Activated T-cell treated with anti-CD3 and anti-CD28 coated beads, Interleukin-2, amount 50 U/mL, for 72 hours (primary cell): ENCODE results near the gene KIRREL3. TPM values are rescaled to one million over a fixed set of nuclear protein-coding genes. Genes with fewer than 3 reads are reported as not detected.

Experiments
- ATAC-seq, 2 donors: fragments of 150-1000 bp; cut with Tn5 transposase; replicated peaks in 1 of 2; 2 replicates each; pipeline ENCODE4 v1.10.0; 2021; ENCODE audit warnings: moderate library complexity in 2 of 2, mild to moderate bottlenecking in 1 of 2
- DNase-seq, 2 donors: peaks; one replicate each; pipeline ENCODE4 v3.0.0; 2021 to 2022; ENCODE audit warnings: mixed read lengths in 1 of 2
- H3K27ac Mint-ChIP-seq: one replicate; pipeline ENCODE4 v1.8.0; 2022; ENCODE audit warnings: mild to moderate bottlenecking, moderate library complexity, mixed read lengths
- H3K27me3 Mint-ChIP-seq: one replicate; pipeline ENCODE4 v1.8.0; 2022; ENCODE audit warnings: low read depth, mixed read lengths
- H3K36me3 Mint-ChIP-seq, 2 donors: one replicate each; pipeline ENCODE4 v1.8.0; 2022; ENCODE audit warnings: mixed read lengths in 2 of 2, mild to moderate bottlenecking in 1 of 2; ENCODE audit not compliant: insufficient read depth in 2 of 2
- H3K4me1 Mint-ChIP-seq: one replicate; pipeline ENCODE4 v1.8.0; 2022; ENCODE audit warnings: low read depth, mixed read lengths
- H3K4me3 Mint-ChIP-seq, 2 donors: one replicate each; pipeline ENCODE4 v1.8.0; 2022; ENCODE audit warnings: mild to moderate bottlenecking in 2 of 2, mixed read lengths in 2 of 2, moderate library complexity in 2 of 2
- H3K9me3 Mint-ChIP-seq, 2 donors: one replicate each; pipeline ENCODE4 v1.8.0; 2022; ENCODE audit warnings: mixed read lengths in 2 of 2
- total RNA-seq, 2 donors: library from RNA; stranded (reverse); gene quantifications; one replicate each; pipeline ENCODE4 v1.2.3, GENCODE V29; 2022

KIRREL3 gene
- total RNA-seq, 2 donors from 2014 or later, result not detected

DNA sequence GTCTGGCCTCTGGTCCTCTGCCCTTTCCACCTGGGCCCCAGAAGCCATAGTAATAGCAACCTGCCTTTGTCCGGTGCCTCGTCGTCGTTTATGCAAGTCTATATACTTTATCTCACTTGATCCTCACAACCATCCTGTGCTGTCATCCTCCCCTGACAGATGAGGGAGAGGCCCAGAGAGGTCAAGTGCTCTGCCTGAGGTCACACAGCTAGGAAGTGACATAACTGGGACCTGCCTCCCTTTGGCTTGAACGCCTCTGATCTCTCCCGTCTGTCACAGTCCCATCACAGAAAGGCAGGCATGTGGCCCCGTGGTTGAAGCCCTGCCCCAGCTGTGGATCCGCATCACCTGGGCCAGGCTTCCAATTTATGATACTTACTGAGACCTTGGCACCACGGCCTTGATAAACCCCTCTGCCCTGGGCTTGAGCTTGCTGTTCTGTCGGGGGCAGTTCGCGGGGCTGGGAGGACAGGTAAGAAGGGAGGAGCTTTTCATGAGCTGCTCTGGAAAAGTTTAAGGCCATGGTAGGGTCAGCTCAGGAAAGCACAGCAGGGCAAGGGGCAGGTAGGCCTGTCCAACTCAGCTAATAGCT is 398.1 kb downstream of the KIRREL3 start:
- H3K27me3 Mint-ChIP-seq, result peaks cover 20% of the 10 kb centered on the region
- H3K4me3 Mint-ChIP-seq, result no peak overlapping the region
- no peaks in the 10 kb centered on the region for H3K4me1 Mint-ChIP-seq
- no peaks in the 10 kb centered on the region for H3K36me3 Mint-ChIP-seq
- H3K27ac Mint-ChIP-seq, result no peak overlapping the region
- no peak for ATAC-seq
- H3K9me3 Mint-ChIP-seq, result peaks cover 0 to 3% of the 10 kb centered on the region in 2 donors
- DNase-seq, result no peak

DNA sequence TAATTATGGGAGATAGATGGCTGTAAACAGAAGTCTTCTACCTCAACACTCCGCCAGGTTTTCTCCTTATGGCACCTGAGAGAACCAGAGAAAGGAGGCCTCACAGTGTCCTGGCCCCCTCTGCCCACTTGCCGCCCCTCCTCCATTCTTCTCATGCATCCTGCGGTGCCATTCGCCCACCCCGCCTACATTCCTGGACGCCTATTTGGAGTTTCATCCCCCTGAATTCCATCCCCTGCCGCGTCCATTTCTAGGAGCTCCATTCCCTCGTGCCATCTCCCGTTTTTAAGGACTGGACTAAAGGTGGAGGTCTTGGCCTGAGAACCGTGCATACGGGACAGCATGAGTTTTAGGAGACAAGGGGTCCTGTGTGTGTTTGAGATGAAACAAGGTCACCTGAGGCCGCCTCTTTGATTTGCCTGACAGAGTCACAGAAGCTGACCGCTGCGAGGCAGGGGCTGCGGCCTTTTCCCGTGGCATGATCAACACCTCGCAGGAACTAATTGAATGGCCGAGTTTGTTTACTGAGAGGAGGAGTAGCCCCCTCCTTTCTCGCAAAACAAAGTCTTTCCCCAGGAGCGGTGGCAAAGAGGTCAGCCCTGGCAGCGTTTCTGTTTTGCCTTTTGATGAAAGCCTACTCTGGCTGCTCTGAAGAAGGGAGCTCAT is 398.9 kb downstream of the KIRREL3 start:
- Mint-ChIP-seq H3K36me3 (no peaks in the 10 kb centered on the region), H3K4me1 (no peaks in the 10 kb centered on the region), H3K27me3 (peaks cover 20% of the 10 kb centered on the region), H3K9me3 (peaks cover 0 to 3% of the 10 kb centered on the region in 2 donors), H3K27ac (no peak overlapping the region), H3K4me3 (no peak overlapping the region)
- ATAC-seq (no peak), DNase-seq (no peak)

DNA sequence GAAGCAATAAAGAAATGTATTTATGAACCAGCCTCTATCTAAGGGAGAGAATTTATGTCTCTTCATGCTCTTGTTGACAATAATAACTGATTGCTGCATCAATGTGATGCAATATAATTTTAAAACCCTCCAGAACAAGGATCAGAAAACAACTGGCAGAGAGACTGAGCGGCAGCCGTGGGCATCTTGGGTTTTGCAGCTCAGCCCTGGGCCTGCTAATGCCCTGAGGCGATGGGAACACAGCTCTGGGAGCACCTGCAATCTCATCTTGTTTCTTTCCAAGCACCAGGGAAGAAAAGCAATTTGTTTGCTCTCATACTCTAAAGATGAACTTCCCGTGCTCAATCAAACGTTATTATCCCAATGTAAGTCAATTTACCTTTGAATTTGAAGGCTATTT is 399.4 kb downstream of the KIRREL3 start:
- ATAC-seq (no peak), DNase-seq (no peak)
- no peak overlapping the region for H3K4me3 Mint-ChIP-seq
- no peak overlapping the region for H3K27ac Mint-ChIP-seq
- H3K27me3 Mint-ChIP-seq, result peaks cover 20% of the 10 kb centered on the region
- H3K9me3 Mint-ChIP-seq, result peaks cover 0 to 3% of the 10 kb centered on the region in 2 donors
- H3K4me1 Mint-ChIP-seq, result no peaks in the 10 kb centered on the region
- H3K36me3 Mint-ChIP-seq, result no peaks in the 10 kb centered on the region

DNA sequence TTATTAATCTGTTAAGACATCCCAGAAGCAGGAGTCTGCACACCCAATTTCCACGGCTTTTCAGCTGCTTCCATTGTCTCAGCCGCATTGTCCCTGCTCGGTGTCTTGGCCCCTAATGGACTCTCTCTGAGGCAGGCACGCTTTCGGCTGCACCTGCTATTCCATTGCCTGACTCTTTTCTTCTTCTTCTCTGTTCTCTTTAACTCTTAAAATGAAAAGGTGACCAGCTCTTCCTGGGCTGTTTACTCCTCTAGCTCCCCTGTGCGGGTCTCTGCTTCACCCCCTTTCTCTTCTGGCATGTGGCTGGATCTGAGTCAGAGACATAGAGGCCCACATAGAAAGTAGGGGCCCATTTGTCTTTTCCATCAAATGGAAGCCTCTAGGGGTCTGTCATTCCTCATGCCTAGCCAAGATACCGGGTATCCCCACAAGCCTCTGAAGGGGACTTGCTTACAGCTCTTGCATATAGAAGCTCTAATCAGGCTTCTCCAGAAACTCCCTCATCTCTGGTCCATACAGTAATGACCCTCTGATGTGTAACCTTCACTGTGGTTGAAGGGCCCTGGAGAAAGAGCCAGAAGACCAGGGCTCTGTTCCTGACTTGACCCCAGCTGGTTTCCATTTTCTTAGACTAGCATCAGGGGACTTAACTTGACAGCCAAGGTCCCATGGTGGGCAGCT is 401.2 kb downstream of the KIRREL3 start:
- Mint-ChIP-seq H3K27ac (no peak overlapping the region), H3K9me3 (peaks cover 0 to 3% of the 10 kb centered on the region in 2 donors), H3K4me3 (no peak overlapping the region), H3K36me3 (no peaks in the 10 kb centered on the region), H3K4me1 (no peaks in the 10 kb centered on the region), H3K27me3 (peaks cover 20% of the 10 kb centered on the region)
- DNase-seq (no peak), ATAC-seq (no peak)

DNA sequence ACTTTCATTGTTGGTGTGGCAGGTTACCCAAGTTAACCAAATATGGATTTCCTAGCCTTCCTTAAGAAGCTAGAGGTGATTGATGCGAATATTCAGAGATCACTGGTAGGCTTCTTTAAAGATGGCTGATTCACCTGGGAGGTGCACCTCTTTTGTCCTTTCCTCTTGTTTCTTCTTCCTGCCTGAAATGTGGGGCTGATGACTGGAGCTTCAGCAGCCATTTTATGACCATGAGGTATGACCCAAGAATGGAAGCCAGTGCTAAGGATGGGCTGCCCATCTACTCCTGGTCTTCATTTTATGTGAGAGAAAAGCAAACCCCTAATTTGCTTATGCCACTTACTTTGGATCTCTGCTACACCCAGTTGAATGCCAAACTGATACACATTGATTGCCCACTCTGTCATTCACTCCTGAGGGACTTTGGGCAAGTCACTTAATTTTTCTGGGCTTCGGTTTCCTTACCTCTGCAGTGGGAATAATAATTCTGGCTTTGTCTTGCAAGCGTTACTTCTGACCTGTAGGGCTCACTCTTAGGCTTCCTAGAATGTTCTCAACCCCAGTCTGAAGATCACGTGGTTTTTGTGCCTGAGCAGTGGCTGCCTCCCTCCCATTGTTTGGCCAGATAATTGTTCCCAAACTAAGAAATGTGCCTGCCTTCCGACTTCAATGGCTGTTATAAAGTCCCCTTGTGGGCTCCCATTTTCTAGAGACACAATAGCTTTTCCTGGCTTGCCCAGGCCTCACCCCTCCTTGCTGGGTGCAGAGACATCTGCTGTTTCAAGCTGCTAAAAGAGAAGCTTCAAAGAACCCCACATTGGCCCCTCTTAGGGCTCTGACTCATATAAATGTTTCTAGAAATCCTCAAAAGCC is 402.0 kb downstream of the KIRREL3 start:
- Mint-ChIP-seq H3K27ac (no peak overlapping the region), H3K9me3 (peaks cover 0 to 3% of the 10 kb centered on the region in 2 donors), H3K4me1 (no peaks in the 10 kb centered on the region), H3K27me3 (peaks cover 13% of the 10 kb centered on the region), H3K4me3 (no peak overlapping the region), H3K36me3 (no peaks in the 10 kb centered on the region)
- ATAC-seq (no peak), DNase-seq (no peak)

DNA sequence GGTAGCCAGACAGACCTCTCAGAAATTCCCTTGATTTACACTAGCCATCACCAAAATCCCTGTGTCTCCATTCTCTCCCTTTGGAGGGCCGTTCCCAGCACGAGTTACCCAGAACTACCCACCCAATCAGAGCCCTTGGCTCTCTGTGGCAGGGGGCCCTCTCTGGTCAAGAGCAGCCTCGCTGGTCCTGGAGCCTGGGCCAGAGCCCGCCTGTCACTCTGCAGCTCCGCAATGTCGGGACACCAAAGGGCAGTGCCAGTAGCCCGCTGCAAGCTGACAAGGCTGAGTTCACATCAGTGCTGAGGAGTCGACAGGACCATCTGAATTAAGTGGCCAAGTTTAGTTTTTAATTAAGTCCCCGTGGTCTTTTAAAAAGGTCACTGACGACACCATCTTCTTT is 403.5 kb downstream of the KIRREL3 start:
- Mint-ChIP-seq H3K9me3 (peaks cover 0 to 3% of the 10 kb centered on the region in 2 donors), H3K4me3 (no peak overlapping the region), H3K27ac (no peak overlapping the region), H3K4me1 (no peaks in the 10 kb centered on the region), H3K36me3 (no peaks in the 10 kb centered on the region), H3K27me3 (peaks cover 13% of the 10 kb centered on the region)
- DNase-seq (no peak), ATAC-seq (no peak)

DNA sequence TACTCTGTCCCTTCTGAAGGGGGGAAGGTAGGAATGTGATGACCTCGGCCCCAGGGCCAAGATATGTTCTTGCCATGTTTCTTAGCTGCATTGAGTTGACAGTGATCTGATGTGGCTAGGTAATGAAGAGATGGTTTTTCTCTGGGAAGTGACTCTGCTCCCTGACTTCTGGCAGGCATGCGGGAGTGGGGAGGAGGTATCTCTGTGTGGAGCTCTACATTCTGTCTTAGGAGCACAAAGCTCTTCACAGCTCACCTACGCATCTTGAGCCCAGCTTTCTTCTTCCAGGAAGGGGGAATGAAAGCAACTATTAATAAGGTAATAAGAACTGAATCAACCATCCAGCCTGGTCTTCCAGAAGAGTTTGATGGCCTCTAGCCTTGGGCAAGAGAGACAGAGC is 404.1 kb downstream of the KIRREL3 start:
- Mint-ChIP-seq H3K4me1 (no peaks in the 10 kb centered on the region), H3K36me3 (no peaks in the 10 kb centered on the region), H3K9me3 (peaks cover 0 to 3% of the 10 kb centered on the region in 2 donors), H3K27me3 (peaks cover 10% of the 10 kb centered on the region), H3K4me3 (no peak overlapping the region), H3K27ac (no peak overlapping the region)
- ATAC-seq (no peak), DNase-seq (no peak)

DNA sequence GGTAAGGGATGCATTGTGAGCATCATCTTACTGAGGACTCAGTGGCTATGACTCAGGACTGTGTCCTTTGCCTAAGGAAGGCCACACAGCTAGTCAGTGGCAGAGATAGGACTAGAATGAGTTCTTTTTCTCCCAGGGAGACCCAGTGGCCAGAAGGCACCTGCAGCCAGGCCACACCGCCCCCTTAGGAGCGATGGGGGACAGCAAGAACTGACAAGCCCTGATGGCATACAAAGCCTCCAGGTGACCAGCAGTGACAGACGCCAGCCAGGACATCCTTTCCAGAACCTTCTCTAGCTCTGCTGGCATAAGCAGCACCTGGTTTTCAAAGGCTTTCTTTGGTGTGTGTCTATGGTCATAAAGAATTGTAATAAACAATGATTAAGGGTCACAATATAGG is 405.0 kb downstream of the KIRREL3 start:
- DNase-seq, result no peak
- ATAC-seq, result no peak
- Mint-ChIP-seq H3K36me3 (no peaks in the 10 kb centered on the region), H3K9me3 (peaks cover 0 to 3% of the 10 kb centered on the region in 2 donors), H3K27me3 (peaks cover 1% of the 10 kb centered on the region), H3K4me3 (no peak overlapping the region), H3K27ac (no peak overlapping the region), H3K4me1 (no peaks in the 10 kb centered on the region)

DNA sequence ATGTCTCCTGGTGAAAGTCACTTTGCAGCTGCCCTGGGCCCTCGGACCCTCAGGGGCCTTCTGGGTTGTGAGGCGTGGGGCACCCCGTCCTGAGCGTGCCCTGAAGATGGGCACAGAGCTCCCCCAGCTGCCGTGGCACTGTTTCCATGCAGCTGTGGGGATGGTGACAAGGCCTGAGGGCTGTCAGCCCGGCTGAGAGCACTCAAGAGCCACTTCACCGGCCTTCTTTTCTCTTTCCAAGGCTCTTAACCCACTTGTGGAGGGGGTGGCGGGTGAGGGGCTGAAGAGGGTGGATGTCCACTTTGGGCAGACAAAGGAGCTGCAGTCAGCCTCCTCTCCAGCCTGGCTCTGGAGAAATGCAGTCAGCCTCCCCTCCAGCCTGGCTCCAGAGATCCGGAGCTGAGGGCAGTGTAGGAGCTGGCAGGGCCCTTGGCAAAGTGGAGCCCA is 405.6 kb downstream of the KIRREL3 start:
- peaks cover 0 to 3% of the 10 kb centered on the region in 2 donors for H3K9me3 Mint-ChIP-seq
- no peak overlapping the region for H3K27ac Mint-ChIP-seq
- H3K4me3 Mint-ChIP-seq, result no peak overlapping the region
- DNase-seq (no peak), ATAC-seq (no peak)
- H3K4me1 Mint-ChIP-seq, result no peaks in the 10 kb centered on the region
- H3K27me3 Mint-ChIP-seq, result no peaks in the 10 kb centered on the region
- H3K36me3 Mint-ChIP-seq, result no peaks in the 10 kb centered on the region

DNA sequence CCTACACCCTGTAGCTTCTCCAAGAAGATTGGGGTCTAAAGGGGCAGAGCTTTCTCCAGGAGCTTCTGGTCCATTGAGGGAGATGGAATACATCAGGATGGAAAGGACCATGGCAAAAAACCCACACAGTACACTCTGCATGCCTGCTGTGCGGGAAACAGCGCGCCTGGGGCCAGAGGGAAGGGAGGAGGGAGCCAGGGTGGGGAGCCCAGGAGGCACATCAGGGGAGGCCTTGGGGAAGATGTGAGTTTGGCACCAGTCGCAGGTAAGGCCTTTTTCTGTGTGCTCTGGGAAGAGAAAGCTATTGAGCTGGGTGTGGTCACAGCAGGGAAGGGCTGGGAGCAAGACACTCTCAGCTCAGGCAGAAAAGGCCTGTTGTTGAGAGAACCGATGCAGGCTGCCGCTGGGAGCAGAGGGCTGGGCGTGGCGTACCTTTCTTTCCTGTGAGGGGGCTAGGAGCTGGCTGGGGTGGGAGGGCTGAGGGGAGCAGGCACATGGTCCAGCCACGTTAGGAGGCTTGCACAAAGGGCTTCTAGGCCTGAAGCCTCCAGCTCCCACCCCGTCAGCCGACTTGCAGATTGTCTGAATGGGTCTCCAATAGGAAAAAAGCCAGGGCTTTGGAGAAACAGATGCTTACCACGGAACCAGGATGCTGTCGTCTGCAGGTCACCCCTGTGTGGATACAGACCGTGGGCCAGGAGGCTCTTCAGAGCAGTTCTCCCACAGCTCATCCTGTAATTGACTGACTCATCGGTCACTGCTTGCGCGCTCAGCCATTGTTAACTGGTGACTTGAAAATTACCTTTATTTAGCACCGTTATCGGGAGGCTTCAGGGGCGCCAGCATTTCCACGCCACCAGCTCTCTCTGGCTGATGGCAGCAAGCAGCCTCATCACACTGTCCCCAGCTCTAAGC is 407.8 kb downstream of the KIRREL3 start:
- DNase-seq (no peak), ATAC-seq (no peak)
- H3K27me3 Mint-ChIP-seq, result no peaks in the 10 kb centered on the region
- no peak overlapping the region for H3K27ac Mint-ChIP-seq
- no peak overlapping the region for H3K4me3 Mint-ChIP-seq
- H3K9me3 Mint-ChIP-seq, result no peaks in the 10 kb centered on the region
- no peaks in the 10 kb centered on the region for H3K36me3 Mint-ChIP-seq
- H3K4me1 Mint-ChIP-seq, result no peaks in the 10 kb centered on the region

DNA sequence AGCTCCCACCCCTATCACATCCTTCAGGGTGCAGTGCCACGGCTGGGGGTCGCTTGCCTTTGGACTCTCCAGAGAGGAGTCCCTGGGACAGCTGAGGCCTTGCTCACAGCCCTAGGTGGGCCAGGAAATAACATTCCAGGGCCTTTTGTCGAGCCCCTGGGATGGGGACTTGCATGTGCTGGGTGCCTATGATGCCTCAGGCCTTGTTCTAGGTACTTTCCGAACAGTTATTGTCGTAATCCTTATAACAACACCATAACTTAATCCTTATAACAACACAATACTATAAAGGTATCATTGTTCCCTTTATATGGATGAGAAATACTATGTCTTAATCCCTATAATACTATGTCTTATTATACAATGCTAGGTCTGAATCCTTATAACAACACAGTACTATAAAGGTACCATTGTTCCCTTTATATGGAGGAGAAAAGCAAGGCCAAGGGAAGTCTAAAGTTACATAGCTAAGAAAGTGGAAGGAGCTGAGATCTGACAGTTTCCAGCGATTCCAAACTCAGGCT is 408.5 kb downstream of the KIRREL3 start:
- Mint-ChIP-seq H3K36me3 (no peaks in the 10 kb centered on the region), H3K9me3 (no peaks in the 10 kb centered on the region), H3K4me1 (no peaks in the 10 kb centered on the region), H3K4me3 (no peak overlapping the region), H3K27ac (no peak overlapping the region), H3K27me3 (no peaks in the 10 kb centered on the region)
- ATAC-seq, result no peak
- DNase-seq, result no peak

DNA sequence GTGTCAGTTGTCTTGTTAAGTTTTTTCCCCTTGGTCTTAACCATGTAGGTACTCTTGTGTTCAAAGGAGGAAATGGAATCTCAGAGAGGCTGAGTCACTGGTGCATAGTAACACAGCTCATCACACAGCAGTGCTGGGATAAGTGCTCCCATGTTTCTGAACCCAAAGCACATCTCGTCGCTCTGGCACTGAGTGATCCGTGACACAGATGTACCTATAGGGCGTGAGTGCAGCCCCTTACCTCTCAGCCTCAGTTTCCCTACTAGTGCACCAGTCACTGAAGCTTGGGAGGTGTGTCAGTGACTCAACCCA is 411.1 kb downstream of the KIRREL3 start:
- H3K4me1 Mint-ChIP-seq, result no peaks in the 10 kb centered on the region
- no peak overlapping the region for H3K27ac Mint-ChIP-seq
- H3K27me3 Mint-ChIP-seq, result no peaks in the 10 kb centered on the region
- no peaks in the 10 kb centered on the region for H3K36me3 Mint-ChIP-seq
- no peak for DNase-seq
- no peaks in the 10 kb centered on the region for H3K9me3 Mint-ChIP-seq
- no peak overlapping the region for H3K4me3 Mint-ChIP-seq
- ATAC-seq, result no peak
